KOPT-K1 (cell line): ENCODE data around the gene LEMD2.

Experiments used
- H3K27ac ChIP-seq: fragments of 200-600 bp; sonication (generic); 2 replicates; pipeline ENCODE4 v1.5.1; 2016; ENCODE audit warnings: antibody characterized with exemption, mild to moderate bottlenecking, low read depth, low read length; ENCODE audit not compliant: poor library complexity, severe bottlenecking
- H3K36me3 ChIP-seq: fragments of 200-600 bp; sonication (generic); 2 replicates; pipeline ENCODE4 v1.5.1; 2017; ENCODE audit warnings: antibody characterized with exemption, mild to moderate bottlenecking, low read length, moderate library complexity; ENCODE audit not compliant: insufficient read depth
- H3K9me3 ChIP-seq: fragments of 200-600 bp; sonication (generic); 2 replicates; pipeline ENCODE4 v1.5.1; 2017; ENCODE audit warnings: antibody characterized with exemption, low read length, mild to moderate bottlenecking; ENCODE audit not compliant: insufficient read depth, poor library complexity, severe bottlenecking

LEMD2 gene

GRCh38 chr6:33725222-33725621, 63.7 kb downstream of the LEMD2 start:
- no peak overlapping the region for H3K27ac ChIP-seq
- no peaks in the 10 kb centered on the region for H3K36me3 ChIP-seq
- no peaks in the 10 kb centered on the region for H3K9me3 ChIP-seq

DNA sequence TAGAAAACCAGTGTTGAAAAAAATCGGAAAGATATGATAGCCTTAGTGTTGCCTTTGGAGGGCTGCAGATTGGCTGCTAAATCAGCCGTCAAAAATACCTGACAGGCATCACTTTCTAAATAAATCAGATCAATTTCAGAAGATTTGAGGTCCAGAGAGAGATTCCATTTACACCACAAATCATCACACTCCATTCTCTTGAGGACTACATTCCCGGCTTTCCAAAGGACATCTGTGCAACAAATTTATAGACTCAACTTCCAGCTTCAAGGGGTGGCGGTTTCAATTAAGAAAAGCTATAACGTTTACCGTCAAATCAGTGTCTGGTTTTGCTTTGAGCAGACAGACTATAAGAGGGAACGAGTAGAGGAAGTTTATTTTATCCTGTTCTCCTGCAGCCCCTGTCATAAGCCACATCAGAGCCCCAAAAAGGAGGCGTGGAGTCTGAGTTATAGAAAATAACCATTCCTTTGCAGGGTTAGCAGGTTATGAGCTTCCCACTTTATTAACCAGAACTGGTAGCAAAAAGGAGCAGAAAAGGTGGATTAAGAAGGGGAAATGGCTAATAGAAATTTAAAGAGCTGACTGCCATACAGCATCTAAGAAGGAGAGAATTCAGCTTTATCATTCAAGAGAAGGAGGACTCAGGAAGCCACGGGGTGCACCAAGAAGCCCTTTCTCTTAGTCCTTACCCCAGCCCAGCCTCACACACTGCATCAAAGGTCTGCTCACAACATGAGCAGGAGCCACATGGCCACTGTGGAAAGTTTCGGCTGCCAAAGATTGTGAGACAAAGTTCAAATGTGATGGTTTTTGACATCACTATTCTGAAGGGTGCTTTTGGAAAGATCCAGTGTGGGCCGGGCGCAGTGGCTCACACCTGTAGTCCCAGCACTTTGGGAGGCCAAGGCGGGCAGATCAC, 64.6 kb downstream of the LEMD2 start:
- no peaks in the 10 kb centered on the region for H3K36me3 ChIP-seq
- H3K9me3 ChIP-seq = no peaks in the 10 kb centered on the region
- no peak overlapping the region for H3K27ac ChIP-seq

- H3K27ac ChIP-seq = no peak overlapping the region
- H3K36me3 ChIP-seq = no peaks in the 10 kb centered on the region
- no peaks in the 10 kb centered on the region for H3K9me3 ChIP-seq
Measured at GRCh38 chr6:33723371-33724085, 65.4 kb downstream of the LEMD2 start.

- Histone ChIP-seq H3K36me3 (no peaks in the 10 kb centered on the region), H3K27ac (no peak overlapping the region), H3K9me3 (no peaks in the 10 kb centered on the region)
Measured at GRCh38 chr6:33722103-33722623, 66.8 kb downstream of the LEMD2 start.

- no peaks in the 10 kb centered on the region for H3K9me3 ChIP-seq
- no peak overlapping the region for H3K27ac ChIP-seq
- H3K36me3 ChIP-seq = no peaks in the 10 kb centered on the region
Measured at GRCh38 chr6:33721508-33721907, 67.4 kb downstream of the LEMD2 start.
